HL-60 (cell line): ENCODE data around the gene CSRP2.

Experiments
- POLR2AphosphoS5 ChIP-seq: IDR thresholded peaks from 2 replicates; pipeline ENCODE4 v1.6.1; 2012; ENCODE audit warnings: low read depth
- TF ChIP-seq, protein P1 (sequence below): IDR thresholded peaks from one replicate; pipeline ENCODE4 v1.5.1; 2011; ENCODE audit warnings: low read length, control low read depth, inconsistent platforms; ENCODE audit not compliant: insufficient read depth

DNA sequence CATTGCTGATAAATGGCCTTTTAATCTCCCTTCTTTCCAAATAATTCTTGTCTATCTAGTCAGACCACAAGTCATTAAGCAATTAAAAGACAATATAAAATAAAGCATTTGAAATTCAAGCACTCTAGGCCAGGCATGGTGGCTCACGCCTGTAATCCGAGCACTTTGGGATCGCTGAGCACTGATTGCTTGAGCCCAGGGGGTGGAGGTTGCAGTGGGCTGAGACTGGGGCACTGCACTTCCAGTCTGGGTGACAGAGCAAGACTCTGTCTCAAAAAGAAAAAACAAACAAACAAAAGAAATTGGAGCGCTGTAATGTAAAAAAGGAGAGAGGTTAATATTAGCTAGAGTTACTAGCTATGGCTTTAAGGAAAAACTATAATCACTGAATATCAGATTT is 30.5 kb upstream of the CSRP2 start:
- TF ChIP-seq, protein P1, sequence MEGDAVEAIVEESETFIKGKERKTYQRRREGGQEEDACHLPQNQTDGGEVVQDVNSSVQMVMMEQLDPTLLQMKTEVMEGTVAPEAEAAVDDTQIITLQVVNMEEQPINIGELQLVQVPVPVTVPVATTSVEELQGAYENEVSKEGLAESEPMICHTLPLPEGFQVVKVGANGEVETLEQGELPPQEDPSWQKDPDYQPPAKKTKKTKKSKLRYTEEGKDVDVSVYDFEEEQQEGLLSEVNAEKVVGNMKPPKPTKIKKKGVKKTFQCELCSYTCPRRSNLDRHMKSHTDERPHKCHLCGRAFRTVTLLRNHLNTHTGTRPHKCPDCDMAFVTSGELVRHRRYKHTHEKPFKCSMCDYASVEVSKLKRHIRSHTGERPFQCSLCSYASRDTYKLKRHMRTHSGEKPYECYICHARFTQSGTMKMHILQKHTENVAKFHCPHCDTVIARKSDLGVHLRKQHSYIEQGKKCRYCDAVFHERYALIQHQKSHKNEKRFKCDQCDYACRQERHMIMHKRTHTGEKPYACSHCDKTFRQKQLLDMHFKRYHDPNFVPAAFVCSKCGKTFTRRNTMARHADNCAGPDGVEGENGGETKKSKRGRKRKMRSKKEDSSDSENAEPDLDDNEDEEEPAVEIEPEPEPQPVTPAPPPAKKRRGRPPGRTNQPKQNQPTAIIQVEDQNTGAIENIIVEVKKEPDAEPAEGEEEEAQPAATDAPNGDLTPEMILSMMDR, result no peak
- no peak for TF ChIP-seq POLR2AphosphoS5
